Jurkat, Clone E6-1 (cell line): ENCODE measurements around the gene PCSK2.

Experiments used
- DNase-seq: peaks from one replicate; pipeline ENCODE4 v3.0.0-alpha.2; 2011; ENCODE audit warnings: low read depth, low spot score
- H3K4me3 ChIP-seq: 2 replicates; pipeline ENCODE4 v1.5.1; 2011; ENCODE audit warnings: mild to moderate bottlenecking, low read length, control low read depth, moderate library complexity

The PCSK2 gene

DNA sequence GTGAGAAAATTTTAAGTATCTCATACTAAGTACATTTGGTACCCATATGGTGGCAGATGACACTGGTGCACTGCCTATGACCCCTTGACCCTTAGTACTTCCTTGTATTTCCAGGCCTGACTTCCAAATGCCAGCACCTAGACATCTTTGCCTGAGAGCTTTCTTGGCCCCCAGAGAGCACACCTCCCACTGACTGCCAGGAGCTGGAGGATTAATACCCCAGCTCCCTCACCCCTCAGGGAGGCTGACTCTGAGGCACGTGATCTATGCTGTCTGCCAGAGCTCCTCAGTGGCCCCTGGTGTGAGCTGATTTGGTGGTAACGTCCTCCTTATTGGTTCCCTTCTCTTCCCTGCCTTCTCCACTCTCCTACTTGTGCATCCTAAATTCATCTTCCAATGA, 266.3 kb downstream of the PCSK2 start:
- no peak overlapping the region for H3K4me3 ChIP-seq
- DNase-seq = no peak

DNA sequence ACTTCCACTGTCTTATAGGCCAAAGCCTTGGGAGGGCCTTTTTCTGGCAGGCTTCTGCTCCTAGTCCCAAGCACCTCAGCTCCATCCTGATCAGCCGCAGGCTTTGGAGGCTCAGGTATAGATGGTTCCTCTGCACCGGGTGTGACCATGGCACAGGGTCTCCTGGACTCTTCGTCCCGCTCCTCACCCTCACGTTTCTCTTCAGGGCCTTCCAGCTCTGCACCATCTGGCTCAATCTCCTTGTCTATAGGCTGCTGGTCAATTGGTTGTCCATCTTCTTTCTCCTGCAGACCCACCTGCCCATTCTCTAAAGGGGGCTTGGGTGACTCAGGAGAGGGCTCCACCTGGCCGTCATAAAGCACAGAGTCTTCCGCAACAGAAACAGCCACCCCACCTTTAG, 267.4 kb downstream of the PCSK2 start:
- no peak overlapping the region for H3K4me3 ChIP-seq
- no peak for DNase-seq

DNA sequence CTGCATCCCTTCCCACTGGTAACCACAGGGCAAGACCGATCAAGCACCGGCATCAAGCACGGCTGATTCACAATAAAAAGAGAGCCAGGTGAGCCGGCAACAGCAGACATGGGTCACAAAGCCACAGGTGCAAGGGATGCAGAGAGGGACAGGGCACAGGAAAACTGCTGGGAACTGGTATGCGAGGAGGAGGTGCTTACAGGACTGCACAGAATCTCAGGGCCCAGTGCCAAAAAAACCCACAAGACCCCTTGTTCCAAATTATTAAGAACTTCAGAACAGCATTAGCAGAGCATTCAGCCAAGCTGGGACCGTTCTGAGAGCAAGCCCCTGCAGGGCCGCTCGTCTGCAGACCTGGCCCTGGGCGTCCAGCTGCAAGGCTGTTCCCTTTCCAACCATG, 269.0 kb downstream of the PCSK2 start:
- no peak overlapping the region for H3K4me3 ChIP-seq
- DNase-seq = no peak

DNA sequence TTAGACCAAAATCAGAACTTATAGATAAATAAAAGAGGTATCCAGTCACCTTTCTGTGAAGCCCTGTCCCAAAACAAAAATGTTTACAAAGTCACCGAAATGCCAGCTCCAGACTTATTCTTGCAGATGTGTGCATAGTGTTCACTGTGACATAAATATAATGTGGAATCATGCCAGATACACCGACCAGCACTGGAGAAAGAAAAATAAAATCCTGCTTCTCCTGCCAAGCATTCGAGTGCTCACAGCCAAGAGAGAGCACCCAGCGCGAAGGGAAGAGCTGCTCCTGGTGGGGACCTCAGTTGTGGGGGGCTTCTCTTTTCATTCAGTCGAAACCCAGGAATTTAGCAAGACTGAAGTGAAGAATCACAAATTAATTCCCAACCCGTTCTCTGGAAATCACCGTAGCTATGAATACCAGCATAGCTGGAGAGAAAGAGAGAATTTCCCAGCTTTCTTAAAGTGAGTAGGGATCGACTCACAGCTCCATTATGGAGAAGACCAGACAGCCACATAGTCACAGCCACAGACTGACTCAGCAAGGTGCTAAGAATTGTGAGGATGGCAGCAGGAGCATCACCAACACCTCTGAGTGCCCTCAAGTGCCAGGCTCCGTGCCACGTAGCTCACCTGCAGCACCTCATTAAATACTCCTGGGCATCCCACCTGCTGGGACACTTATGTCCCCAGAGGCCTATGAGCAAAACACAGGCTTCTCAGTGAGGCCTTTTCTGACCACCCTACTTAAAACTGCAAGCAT, 271.2 kb downstream of the PCSK2 start:
- DNase-seq = no peak

DNA sequence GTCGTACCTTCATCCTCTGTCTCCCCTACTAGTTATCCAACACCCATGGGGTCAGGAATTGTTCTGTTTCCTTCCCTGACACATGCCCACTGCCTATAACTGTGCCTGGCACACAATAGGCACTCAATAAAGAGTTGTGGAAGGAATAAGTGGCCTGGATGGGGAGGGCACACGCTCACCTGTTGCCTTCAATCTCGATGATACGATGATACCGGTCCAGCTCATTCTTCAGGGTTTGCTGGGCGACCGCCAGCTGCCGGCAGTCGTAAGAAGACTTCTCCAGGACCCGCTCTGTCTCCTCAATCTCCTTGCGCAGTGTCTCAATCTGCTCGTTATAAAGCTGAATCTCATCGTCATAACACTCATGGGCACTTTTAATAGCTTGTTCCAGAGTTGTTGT, 271.8 kb downstream of the PCSK2 start:
- DNase-seq = no peak
- H3K4me3 ChIP-seq = no peak overlapping the region

More for the DNA sequence above, 271.2 kb downstream of the PCSK2 start:
- H3K4me3 ChIP-seq = no peak overlapping the region

DNA sequence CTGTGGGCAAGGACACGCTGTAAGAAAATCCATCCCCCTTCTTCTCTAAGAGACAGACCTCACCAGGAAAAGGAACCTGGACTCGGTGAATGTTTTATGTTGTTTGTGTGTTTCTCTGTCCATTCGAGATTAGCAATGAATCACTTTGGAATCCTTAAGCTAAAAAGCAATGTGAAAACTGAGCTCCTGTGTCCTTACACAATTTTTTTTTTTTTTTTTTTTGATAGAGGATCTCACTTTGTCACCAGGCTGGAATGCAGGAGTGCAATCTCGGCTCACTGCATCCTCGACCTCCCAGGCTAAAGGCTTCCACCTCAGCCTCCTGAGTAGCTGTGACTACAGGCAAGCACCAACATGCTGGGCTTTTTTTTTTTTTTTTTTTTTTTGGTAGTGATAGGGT, 272.2 kb downstream of the PCSK2 start:
- no peak for DNase-seq
- no peak overlapping the region for H3K4me3 ChIP-seq

DNA sequence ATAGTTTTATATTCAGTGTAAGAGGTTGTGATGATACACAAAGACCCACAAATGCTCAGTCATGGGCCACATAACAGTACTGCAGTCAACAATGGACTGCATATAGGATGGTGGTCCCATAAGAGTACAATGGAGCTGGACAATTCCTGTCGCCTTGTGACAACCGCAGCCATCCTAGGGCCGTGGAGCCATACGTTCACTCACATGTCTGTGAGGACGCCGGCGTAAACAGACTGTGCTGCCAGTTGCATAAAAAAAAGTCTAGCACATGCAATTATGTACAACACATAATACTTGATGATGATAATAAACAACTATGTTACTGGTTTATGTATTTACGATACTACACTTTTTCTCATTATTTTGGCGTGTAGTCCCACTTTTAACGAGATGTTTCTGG, 273.4 kb downstream of the PCSK2 start:
- H3K4me3 ChIP-seq = no peak overlapping the region

DNA sequence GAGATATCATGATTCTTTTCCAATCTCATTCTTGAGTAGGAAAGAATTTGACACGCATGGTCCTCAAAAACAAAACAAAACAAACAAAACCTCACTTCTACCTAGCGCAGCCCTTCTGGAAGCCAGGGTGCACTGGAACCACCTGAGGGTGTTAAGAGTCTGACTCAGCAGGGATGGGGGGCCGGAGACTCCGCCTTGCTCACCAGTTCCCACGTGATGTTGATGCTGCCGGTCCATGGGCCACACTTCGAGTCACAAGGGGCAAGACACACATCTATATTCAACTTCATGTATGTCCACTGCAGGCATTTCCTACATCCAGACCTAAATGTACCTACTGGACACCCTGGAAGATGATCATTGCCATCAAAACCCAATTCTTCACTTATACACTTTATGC, 274.0 kb downstream of the PCSK2 start:
- no peak for DNase-seq
- no peak overlapping the region for H3K4me3 ChIP-seq

More for the DNA sequence above, 273.4 kb downstream of the PCSK2 start:
- no peak for DNase-seq

DNA sequence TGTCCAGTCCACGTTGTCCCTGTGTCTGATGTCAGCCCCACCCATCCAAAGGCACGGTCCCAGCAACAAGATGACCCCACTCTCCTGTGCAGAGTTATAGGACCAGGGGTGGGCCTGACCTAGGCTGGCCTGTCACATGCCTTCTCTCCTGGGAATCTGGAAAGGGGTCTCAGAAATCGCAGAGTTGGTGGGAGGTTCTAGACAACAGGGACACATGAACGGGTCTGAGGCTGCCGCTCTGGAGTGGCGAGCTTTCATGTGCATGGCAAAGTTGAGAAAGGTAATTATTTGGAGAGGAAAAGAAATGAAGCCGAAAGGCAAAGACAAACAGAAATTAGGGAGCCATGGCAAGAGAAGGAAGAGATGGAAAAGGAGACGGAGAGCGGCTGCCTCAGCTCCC, 274.9 kb downstream of the PCSK2 start:
- H3K4me3 ChIP-seq = no peak overlapping the region
- no peak for DNase-seq

DNA sequence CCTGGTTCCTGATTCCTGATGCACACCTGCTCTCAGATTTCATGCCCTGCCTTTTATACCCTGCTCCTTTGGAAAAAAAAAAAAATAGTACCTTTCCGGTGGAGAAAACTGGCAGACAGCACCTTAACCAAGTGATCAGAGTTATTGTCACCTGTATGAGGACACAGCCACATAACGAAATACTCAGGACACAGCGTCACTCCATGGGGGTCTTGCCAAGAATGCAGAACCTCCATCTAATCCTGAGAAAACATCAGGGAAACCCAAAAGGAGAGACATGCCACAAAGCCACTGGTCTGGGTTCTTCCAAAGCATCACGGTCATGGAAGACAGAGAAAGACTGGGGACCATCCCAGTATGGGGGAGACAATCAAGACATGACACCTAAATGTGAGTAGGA, 275.3 kb downstream of the PCSK2 start:
- no peak for DNase-seq
- no peak overlapping the region for H3K4me3 ChIP-seq

DNA sequence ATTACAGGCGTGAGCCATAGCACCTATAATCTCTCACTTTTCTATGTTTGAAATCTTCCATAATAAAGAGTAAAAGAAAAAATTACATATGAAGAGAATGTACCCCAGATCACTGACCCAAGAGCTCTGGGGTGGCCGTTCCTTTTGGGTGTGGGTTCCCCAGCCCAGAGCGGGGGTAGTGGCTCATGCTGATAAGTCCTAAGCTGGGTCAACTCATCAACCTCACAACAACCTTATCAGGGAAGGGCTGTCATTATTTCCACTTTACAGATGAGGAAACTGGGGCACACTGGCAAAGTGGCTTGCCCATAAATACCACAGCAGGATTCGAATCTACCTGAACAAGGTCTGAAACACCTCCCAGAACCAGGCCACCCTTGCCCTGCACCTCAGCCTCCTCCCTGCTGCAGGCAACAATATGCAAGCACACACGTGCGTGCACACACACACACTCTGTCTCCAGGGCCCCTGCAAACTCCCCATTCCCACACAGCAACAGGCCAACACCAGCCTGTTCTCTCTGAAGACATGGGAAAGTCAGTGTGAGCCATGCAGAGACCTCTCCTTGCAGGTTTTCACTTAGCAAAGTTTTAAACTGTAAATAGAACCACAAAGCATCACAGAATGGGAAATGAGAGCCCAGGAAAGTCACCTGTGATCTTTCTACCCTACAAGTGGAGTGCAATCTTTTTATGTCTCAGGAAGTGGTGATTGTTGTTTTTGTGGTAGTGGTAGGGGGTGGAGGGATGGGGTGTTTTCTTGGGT, 276.6 kb downstream of the PCSK2 start:
- peak; percentile 83 for DNase-seq
- no peak overlapping the region for H3K4me3 ChIP-seq

DNA sequence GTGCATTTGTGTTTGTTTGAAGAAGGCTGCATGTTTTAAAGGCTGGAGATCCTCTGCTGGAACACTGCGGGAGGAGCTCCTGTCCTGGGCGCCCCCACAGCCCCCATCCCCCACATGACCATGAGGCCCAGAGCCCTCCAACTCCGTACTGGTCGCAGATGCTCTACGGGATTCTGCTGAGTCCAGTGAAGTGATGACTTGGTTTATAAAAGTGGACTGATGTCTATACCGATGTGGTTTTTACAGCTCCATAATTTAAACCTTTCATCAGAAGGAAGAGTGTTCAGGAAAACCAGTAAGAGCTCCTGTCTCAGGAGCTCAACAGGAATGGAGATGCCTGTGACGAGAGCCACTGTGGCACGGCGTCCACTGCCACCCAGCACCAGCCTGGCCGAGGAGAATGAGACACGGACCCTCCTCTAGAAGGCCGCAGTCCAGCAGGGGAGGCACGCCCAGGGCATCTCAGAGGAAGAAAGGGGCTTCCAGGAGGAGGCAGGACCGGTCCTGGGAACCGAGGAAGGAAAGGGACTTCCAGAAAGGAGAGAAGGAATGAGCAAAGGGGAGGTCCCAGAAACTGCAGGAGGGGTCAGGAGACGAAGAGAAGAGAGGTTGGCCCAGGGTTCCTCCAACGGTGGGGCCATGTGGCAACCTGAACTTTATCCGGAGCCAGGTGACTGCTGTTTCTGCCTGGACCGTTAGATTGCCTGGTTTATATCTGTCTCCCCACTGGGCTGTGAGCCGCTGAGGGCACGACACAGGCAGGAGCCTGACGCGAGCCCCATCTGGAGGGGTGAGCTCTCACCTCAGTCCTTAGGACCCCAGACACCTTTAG, 277.4 kb downstream of the PCSK2 start:
- DNase-seq = no peak
- peak overlapping the region; percentile 49 for H3K4me3 ChIP-seq

DNA sequence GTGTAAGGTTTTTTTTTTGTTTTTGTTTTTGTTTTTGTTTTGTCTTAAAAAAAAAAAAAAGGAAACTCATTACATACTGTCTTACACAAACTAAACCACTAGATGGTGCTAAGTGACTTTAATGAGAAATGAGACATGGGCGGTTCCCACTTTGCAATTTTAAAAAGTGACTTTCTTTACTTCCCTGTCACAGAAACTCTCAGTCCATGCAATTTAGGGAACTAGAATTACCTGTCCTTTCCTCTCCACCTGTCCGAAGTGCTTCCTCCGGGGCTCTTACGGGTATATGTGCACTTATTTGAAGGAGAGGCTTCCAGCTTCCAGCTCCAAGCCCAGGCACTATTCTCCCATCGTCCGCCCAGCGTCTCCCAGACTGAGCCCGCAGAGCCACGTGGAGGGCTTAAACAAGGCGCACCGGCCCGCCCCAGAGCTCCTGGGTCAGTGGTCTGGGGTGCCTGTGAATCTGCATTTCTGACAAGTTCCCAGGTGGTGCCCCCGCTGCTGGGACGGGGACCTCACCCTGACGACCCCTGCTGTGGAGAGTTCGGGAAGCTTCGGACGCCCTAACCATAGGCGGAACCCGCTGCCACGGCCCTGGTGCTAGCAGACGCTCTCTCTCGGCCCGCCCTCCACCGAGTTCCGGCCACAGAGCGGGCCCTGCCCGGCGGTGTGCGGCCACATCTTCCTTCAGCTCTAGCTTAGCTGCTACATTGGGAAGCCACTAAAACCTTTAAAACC, 278.2 kb downstream of the PCSK2 start:
- peak; percentile 58 for DNase-seq
- peak overlapping the region; percentile 49 for H3K4me3 ChIP-seq

DNA sequence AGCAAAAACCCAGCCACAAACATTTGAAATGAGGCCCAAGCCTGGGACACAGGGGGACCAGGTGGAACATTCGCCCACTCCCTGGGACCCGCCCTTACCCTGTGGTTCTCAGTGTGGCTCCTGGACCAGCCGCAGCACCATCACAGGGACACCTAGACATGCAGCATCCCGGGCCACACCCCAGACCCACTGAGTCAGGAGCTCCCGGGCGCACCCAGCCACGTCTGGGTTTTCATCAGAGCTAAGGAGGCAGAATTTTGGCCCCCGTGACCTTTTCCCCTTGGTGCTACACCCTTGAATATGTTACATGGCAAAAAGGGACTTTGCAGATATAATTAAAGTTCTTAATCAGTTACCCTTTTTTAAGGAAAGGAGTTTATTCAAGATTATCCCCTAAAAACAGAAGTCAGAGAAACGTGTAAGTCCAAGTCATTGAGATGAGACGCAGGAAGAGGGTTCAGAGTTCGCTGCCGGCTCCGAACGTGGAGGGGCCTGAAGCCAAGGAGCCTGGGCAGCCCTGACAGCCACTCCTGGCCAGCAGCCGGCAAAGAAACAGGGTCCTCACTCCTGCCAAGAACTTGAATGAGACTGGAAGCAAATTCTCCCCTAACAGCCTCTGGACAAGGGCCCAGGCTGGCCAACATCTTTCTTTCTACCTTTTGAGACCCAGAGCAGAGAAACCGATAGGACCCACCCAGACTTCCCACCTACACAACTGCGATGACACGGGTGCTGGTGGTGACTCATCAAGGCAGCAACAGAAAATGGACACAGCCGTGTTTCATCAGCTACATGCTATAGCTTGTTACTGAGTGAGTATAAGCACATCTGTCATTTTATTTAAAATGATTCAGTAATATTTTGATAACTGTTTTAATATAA, 279.0 kb downstream of the PCSK2 start:
- DNase-seq = no peak
- H3K4me3 ChIP-seq = peak overlapping the region; percentile 49; the same call in 1 of the 2 replicates

DNA sequence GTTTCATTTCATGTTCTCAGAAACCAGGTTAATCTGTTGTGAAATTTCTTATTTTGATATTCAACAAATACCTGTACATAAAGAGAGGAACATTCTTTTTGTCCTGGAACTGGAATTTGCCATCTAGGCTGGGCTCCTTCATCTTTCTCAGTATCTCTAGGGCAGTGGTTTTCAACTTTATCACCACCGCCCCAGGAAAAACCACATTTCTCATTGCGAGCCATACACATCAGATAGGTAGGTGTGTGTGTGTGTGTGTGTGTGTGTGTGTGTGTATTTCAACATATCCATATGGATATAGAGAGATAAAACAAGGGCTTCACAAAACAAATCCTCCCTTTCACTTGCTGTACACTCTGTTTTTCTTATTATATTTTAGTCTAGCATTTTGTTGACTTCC, 280.2 kb downstream of the PCSK2 start:
- no peak for DNase-seq
- no peak overlapping the region for H3K4me3 ChIP-seq

DNA sequence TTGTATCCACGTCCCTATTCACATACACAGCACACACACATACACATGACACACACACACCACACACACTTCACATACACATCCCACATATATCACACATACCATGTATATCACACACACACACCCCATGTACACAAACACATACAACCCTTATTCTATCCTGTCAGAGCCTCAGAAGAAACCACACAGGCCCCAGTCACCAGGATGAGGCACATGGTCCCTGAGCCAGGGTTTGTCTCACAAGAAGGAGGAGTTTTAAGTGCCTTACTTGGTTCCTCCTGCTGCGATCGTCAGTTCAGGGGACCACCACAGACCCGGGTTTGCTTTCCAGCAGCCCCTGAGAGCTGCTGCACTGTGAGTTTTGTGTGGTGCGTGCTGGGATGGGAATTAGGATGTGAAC, 280.7 kb downstream of the PCSK2 start:
- DNase-seq = no peak
- H3K4me3 ChIP-seq = no peak overlapping the region

DNA sequence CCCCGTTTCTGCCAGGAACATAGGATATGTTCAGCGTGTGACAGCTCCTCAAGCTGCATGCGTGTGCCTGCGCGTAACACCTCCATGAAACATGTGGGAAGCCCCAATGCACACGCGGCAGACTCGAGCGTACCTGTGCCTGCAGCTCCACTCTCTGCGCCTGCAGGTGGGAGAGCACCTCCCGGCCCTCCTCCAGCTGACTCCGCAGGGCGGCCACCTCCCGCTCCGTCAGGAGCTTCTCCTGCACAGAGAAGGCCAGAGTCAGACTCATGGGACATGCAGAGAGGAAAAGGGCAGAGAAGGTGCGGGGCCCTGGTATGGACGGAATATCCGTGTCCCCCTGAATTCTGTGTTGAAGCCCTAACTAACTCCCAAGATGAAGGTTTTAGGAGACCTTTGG, 281.9 kb downstream of the PCSK2 start:
- DNase-seq = no peak
- H3K4me3 ChIP-seq = no peak overlapping the region

DNA sequence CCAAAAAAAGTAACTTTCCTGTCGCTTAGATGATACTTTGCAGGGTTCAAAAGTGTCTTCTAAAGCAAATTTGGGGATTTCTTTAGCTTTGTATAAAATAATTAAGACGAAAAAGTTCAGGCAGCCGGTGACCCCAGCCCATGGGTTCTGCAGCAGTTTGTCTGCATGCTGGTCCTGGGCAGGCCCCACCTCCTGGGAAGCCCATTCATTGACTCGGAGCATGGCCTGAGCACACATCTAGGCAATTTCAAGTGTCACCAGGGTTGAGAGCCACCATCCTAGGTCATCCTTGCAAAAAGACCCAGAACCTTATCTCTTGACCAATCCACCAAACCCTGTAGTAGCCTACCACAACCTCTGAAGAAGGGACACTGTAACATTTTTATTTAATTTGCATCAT, 283.7 kb downstream of the PCSK2 start:
- H3K4me3 ChIP-seq = no peak overlapping the region
- no peak for DNase-seq
